DOHH2 (cell line): ENCODE measurements around the gene FAM241B.

Experiments used
- H3F3A ChIP-seq: fragments of 200-600 bp; sonication (generic), shearing (Covaris generic); 2 replicates; pipeline ENCODE4 v1.6.0; 2016; ENCODE audit warnings: antibody characterized with exemption, mild to moderate bottlenecking; ENCODE audit not compliant: control insufficient read depth, insufficient read depth
- H3K27ac ChIP-seq: fragments of 200-600 bp; sonication (generic); 2 replicates; pipeline ENCODE4 v1.5.1; 2014; ENCODE audit warnings: low read depth, mild to moderate bottlenecking, low read length, moderate library complexity
- H3K27me3 ChIP-seq: fragments of 200-600 bp; sonication (generic); 2 replicates; pipeline ENCODE4 v1.6.1; 2014; ENCODE audit warnings: mild to moderate bottlenecking, low read length, mixed read lengths; ENCODE audit not compliant: control insufficient read depth
- H3K36me3 ChIP-seq: fragments of 200-600 bp; sonication (generic); 2 replicates; pipeline ENCODE4 v1.6.1; 2014; ENCODE audit warnings: mild to moderate bottlenecking, low read length, moderate library complexity, mixed read lengths; ENCODE audit not compliant: control insufficient read depth
- H3K4me1 ChIP-seq: fragments of 200-600 bp; sonication (generic); 2 replicates; pipeline ENCODE4 v1.6.1; 2014; ENCODE audit warnings: mild to moderate bottlenecking, low read length, mixed read lengths; ENCODE audit not compliant: control insufficient read depth
- H3K4me2 ChIP-seq: fragments of 200-600 bp; sonication (generic); 2 replicates; pipeline ENCODE4 v1.6.0; 2014; ENCODE audit warnings: mild to moderate bottlenecking, low read length, moderate library complexity
- H3K4me3 ChIP-seq: fragments of 200-600 bp; sonication (generic); 2 replicates; pipeline ENCODE4 v1.5.1; 2014; ENCODE audit warnings: mild to moderate bottlenecking, low read length, mixed read lengths
- H3K79me2 ChIP-seq: fragments of 200-600 bp; sonication (generic); 2 replicates; pipeline ENCODE4 v1.6.1; 2014; ENCODE audit warnings: mild to moderate bottlenecking, low read length, mixed read lengths; ENCODE audit not compliant: control insufficient read depth
- H3K9me2 ChIP-seq: fragments of 200-600 bp; sonication (generic); replicated peaks from 2 replicates; pipeline ENCODE4 v1.6.1; 2014; ENCODE audit warnings: mild to moderate bottlenecking, low read length, mixed read lengths; ENCODE audit not compliant: control insufficient read depth
- H3K9me3 ChIP-seq: fragments of 200-600 bp; sonication (generic); 2 replicates; pipeline ENCODE4 v1.6.1; 2014; ENCODE audit warnings: antibody characterized with exemption, low read length, mixed read lengths; ENCODE audit not compliant: control insufficient read depth, insufficient read depth
- H4K20me1 ChIP-seq: fragments of 200-600 bp; sonication (generic); 2 replicates; pipeline ENCODE4 v1.6.0; 2014; ENCODE audit warnings: low read depth, mild to moderate bottlenecking, antibody characterized with exemption, low read length, moderate library complexity; ENCODE audit not compliant: control insufficient read depth, insufficient read depth
- CTCF ChIP-seq: fragments of 200-600 bp; sonication (generic); IDR thresholded peaks from one replicate; pipeline ENCODE4 v1.5.1; 2014; ENCODE audit warnings: antibody characterized with exemption, mild to moderate bottlenecking, low read depth, low read length; ENCODE audit not compliant: poor library complexity, severe bottlenecking
- EZH2phosphoT487 ChIP-seq: fragments of 200-600 bp; sonication (generic); IDR thresholded peaks from 2 replicates; pipeline ENCODE4 v1.6.1; 2017; ENCODE audit warnings: borderline replicate concordance, mild to moderate bottlenecking, antibody characterized with exemption, low read length, moderate library complexity, mixed read lengths

FAM241B gene

GRCh38 chr10:69646185-69647060, 16.4 kb downstream of the FAM241B start:
- H3K4me1 ChIP-seq = no peaks in the 10 kb centered on the region
- no peak overlapping the region for H3K27ac ChIP-seq
- H3K4me3 ChIP-seq = no peak overlapping the region
- no peaks in the 10 kb centered on the region for H3K27me3 ChIP-seq
- no peaks in the 10 kb centered on the region for H3K9me3 ChIP-seq
- no peaks in the 10 kb centered on the region for H3K9me2 ChIP-seq
- no peaks in the 10 kb centered on the region for H4K20me1 ChIP-seq
- H3F3A ChIP-seq = no peaks in the 10 kb centered on the region
- H3K4me2 ChIP-seq = no peak overlapping the region
- no peak for TF ChIP-seq EZH2phosphoT487
- no peak for TF ChIP-seq CTCF
- no peaks in the 10 kb centered on the region for H3K79me2 ChIP-seq
- H3K36me3 ChIP-seq = no peaks in the 10 kb centered on the region

GRCh38 chr10:69647126-69647525, 17.1 kb downstream of the FAM241B start:
- no peaks in the 10 kb centered on the region for H3K36me3 ChIP-seq
- H3K4me2 ChIP-seq = no peak overlapping the region
- no peak overlapping the region for H3K27ac ChIP-seq
- no peaks in the 10 kb centered on the region for H3F3A ChIP-seq
- H3K79me2 ChIP-seq = no peaks in the 10 kb centered on the region
- H4K20me1 ChIP-seq = no peaks in the 10 kb centered on the region
- no peaks in the 10 kb centered on the region for H3K27me3 ChIP-seq
- TF ChIP-seq CTCF = no peak
- TF ChIP-seq EZH2phosphoT487 = no peak
- no peaks in the 10 kb centered on the region for H3K4me1 ChIP-seq
- no peaks in the 10 kb centered on the region for H3K9me3 ChIP-seq
- no peaks in the 10 kb centered on the region for H3K9me2 ChIP-seq
- no peak overlapping the region for H3K4me3 ChIP-seq

- H3F3A ChIP-seq = no peaks in the 10 kb centered on the region
- no peak for TF ChIP-seq EZH2phosphoT487
- TF ChIP-seq CTCF = no peak
- no peak overlapping the region for H3K27ac ChIP-seq
- H4K20me1 ChIP-seq = no peaks in the 10 kb centered on the region
- H3K9me2 ChIP-seq = no peaks in the 10 kb centered on the region
- no peak overlapping the region for H3K4me3 ChIP-seq
- no peak overlapping the region for H3K4me2 ChIP-seq
- H3K36me3 ChIP-seq = no peaks in the 10 kb centered on the region
- H3K4me1 ChIP-seq = no peaks in the 10 kb centered on the region
- peaks cover 4% of the 10 kb centered on the region; the same call in 1 of the 2 replicates for H3K9me3 ChIP-seq
- no peaks in the 10 kb centered on the region for H3K79me2 ChIP-seq
- no peaks in the 10 kb centered on the region for H3K27me3 ChIP-seq
Measured at GRCh38 chr10:69647819-69648218, 17.8 kb downstream of the FAM241B start.
